ENCODE data around the gene ETV5.

Gene ETV5

GRCh38 chr3:186137051-186137685 is 28.3 kb upstream of the ETV5 start:
- ATAC-seq = no peak
- no peak for TF ChIP-seq ZNF8 (CRISPR knock-in tag; IDR thresholded peaks at IDR 0.05)
- no peak for TF ChIP-seq ESRRG (CRISPR knock-in tag; IDR thresholded peaks at IDR 0.05)
- TF ChIP-seq RARB (CRISPR knock-in tag; IDR thresholded peaks at IDR 0.05) = no peak
- TF ChIP-seq ISL1 (CRISPR knock-in tag; IDR thresholded peaks at IDR 0.05) = no peak
- TF ChIP-seq ZFP3 (CRISPR knock-in tag; IDR thresholded peaks at IDR 0.05) = no peak
- TF ChIP-seq CREB5 (CRISPR knock-in tag; IDR thresholded peaks at IDR 0.05; ENCODE audit: low read depth) = no peak
- no peak for TF ChIP-seq BACH2 (CRISPR knock-in tag; IDR thresholded peaks at IDR 0.05; ENCODE audit: borderline replicate concordance)
- no peak for TF ChIP-seq TOX (CRISPR knock-in tag; IDR thresholded peaks at IDR 0.05; ENCODE audit: borderline replicate concordance)
- no peak for TF ChIP-seq PPARA (CRISPR knock-in tag; IDR thresholded peaks at IDR 0.05; ENCODE audit: borderline replicate concordance)
- TF ChIP-seq, protein P1, sequence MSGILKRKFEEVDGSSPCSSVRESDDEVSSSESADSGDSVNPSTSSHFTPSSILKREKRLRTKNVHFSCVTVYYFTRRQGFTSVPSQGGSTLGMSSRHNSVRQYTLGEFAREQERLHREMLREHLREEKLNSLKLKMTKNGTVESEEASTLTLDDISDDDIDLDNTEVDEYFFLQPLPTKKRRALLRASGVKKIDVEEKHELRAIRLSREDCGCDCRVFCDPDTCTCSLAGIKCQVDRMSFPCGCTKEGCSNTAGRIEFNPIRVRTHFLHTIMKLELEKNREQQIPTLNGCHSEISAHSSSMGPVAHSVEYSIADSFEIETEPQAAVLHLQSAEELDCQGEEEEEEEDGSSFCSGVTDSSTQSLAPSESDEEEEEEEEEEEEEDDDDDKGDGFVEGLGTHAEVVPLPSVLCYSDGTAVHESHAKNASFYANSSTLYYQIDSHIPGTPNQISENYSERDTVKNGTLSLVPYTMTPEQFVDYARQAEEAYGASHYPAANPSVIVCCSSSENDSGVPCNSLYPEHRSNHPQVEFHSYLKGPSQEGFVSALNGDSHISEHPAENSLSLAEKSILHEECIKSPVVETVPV (CRISPR knock-in tag; IDR thresholded peaks at IDR 0.05) = no peak
- TF ChIP-seq ARNTL (CRISPR knock-in tag; IDR thresholded peaks at IDR 0.05; ENCODE audit: borderline replicate concordance, low read depth) = no peak
- no peak for TF ChIP-seq POU6F1 (CRISPR knock-in tag; IDR thresholded peaks at IDR 0.05; ENCODE audit: borderline replicate concordance, low read depth)
- no peak for TF ChIP-seq ZNF70 (CRISPR knock-in tag; IDR thresholded peaks at IDR 0.05)
- TF ChIP-seq, protein P2, sequence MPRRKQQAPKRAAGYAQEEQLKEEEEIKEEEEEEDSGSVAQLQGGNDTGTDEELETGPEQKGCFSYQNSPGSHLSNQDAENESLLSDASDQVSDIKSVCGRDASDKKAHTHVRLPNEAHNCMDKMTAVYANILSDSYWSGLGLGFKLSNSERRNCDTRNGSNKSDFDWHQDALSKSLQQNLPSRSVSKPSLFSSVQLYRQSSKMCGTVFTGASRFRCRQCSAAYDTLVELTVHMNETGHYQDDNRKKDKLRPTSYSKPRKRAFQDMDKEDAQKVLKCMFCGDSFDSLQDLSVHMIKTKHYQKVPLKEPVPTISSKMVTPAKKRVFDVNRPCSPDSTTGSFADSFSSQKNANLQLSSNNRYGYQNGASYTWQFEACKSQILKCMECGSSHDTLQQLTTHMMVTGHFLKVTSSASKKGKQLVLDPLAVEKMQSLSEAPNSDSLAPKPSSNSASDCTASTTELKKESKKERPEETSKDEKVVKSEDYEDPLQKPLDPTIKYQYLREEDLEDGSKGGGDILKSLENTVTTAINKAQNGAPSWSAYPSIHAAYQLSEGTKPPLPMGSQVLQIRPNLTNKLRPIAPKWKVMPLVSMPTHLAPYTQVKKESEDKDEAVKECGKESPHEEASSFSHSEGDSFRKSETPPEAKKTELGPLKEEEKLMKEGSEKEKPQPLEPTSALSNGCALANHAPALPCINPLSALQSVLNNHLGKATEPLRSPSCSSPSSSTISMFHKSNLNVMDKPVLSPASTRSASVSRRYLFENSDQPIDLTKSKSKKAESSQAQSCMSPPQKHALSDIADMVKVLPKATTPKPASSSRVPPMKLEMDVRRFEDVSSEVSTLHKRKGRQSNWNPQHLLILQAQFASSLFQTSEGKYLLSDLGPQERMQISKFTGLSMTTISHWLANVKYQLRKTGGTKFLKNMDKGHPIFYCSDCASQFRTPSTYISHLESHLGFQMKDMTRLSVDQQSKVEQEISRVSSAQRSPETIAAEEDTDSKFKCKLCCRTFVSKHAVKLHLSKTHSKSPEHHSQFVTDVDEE (CRISPR knock-in tag; IDR thresholded peaks at IDR 0.05) = no peak
- no peak for TF ChIP-seq PATZ1 (CRISPR knock-in tag; IDR thresholded peaks at IDR 0.05; ENCODE audit: borderline replicate concordance)
- no peak for TF ChIP-seq CSDC2 (CRISPR knock-in tag; IDR thresholded peaks at IDR 0.05)

- TF ChIP-seq ZC3H10 (CRISPR knock-in tag; IDR thresholded peaks at IDR 0.05) (no peak), PPARA (CRISPR knock-in tag; IDR thresholded peaks at IDR 0.05; ENCODE audit: borderline replicate concordance) (no peak), ZNF70 (CRISPR knock-in tag; IDR thresholded peaks at IDR 0.05) (no peak), CSDC2 (CRISPR knock-in tag; IDR thresholded peaks at IDR 0.05) (no peak), SNAI2 (CRISPR knock-in tag; IDR thresholded peaks at IDR 0.05) (no peak), CREB5 (CRISPR knock-in tag; IDR thresholded peaks at IDR 0.05; ENCODE audit: low read depth) (no peak)
- ATAC-seq = no peak
These were observed 25.1 kb upstream of the ETV5 start for GRCh38 chr3:186133980-186134379.

DNA sequence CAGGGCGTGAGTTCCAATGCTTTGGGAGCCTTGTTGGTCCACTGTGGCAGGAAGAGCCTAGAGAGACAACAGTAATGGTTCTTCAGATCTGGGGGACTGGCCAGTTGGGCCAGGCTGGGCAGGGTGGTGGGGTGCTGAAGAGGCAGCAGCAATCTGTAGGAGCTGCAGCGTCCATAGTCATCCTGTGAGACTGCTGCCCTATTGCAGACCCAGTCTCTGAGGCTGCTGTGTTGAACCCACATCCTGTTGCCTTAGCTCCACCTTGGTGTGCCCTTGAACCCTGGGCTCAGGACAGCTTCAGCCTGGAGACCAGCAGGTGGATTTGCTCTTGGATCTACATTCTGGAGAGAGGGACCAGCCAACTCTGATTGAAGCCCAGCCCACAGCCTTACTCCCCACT is 23.6 kb upstream of the ETV5 start:
- TF ChIP-seq PPARA (CRISPR knock-in tag; IDR thresholded peaks at IDR 0.05; ENCODE audit: borderline replicate concordance) = no peak
- no peak for TF ChIP-seq ARNTL (CRISPR knock-in tag; IDR thresholded peaks at IDR 0.05; ENCODE audit: borderline replicate concordance, low read depth)
- no peak for TF ChIP-seq POU6F1 (CRISPR knock-in tag; IDR thresholded peaks at IDR 0.05; ENCODE audit: borderline replicate concordance, low read depth)
- no peak for TF ChIP-seq ZFP30 (CRISPR knock-in tag; IDR thresholded peaks at IDR 0.05)
- TF ChIP-seq ISL1 (CRISPR knock-in tag; IDR thresholded peaks at IDR 0.05) = no peak
- no peak for TF ChIP-seq ZFP3 (CRISPR knock-in tag; IDR thresholded peaks at IDR 0.05)
- TF ChIP-seq GLIS3 (CRISPR knock-in tag; IDR thresholded peaks at IDR 0.05) = no peak
- TF ChIP-seq PATZ1 (CRISPR knock-in tag; IDR thresholded peaks at IDR 0.05; ENCODE audit: borderline replicate concordance) = no peak
- no peak for TF ChIP-seq RARB (CRISPR knock-in tag; IDR thresholded peaks at IDR 0.05)
- no peak for TF ChIP-seq CREB5 (CRISPR knock-in tag; IDR thresholded peaks at IDR 0.05; ENCODE audit: low read depth)
- no peak for TF ChIP-seq TOX (CRISPR knock-in tag; IDR thresholded peaks at IDR 0.05; ENCODE audit: borderline replicate concordance)
- TF ChIP-seq ESRRG (CRISPR knock-in tag; IDR thresholded peaks at IDR 0.05) = no peak
- no peak for TF ChIP-seq ZNF8 (CRISPR knock-in tag; IDR thresholded peaks at IDR 0.05)
- no peak for ATAC-seq
